Hematopoietic multipotent progenitor cell treated with erythropoietin and hydrocortisone succinate and interleukin-3 and kit ligand, for 8 days (in vitro differentiated cells): ENCODE measurements around the gene DDI1.

Experiments used
- DNase-seq: peaks from one replicate; pipeline ENCODE4 v3.0.0-alpha.2; 2015

Gene DDI1

GRCh38 chr11:104036588-104036987, at the start of gene DDI1:
DDI1 (plus strand) TSS chr11:104036640; CDS start chr11:104036823, 183 bp downstream.
- DNase-seq = no peak

- no peak for DNase-seq
These were observed 48.5 kb upstream of the DDI1 start for GRCh38 chr11:103987629-103988594.

GRCh38 chr11:103988595-103988969, 47.9 kb upstream of the DDI1 start:
- DNase-seq = no peak

GRCh38 chr11:103993507-103993906, 42.9 kb upstream of the DDI1 start:
- no peak for DNase-seq

GRCh38 chr11:103994094-103994493, 42.3 kb upstream of the DDI1 start:
- DNase-seq = no peak

- no peak for DNase-seq
These were observed 41.9 kb upstream of the DDI1 start for GRCh38 chr11:103994518-103994917.

- no peak for DNase-seq
These were observed 40.5 kb upstream of the DDI1 start for GRCh38 chr11:103995896-103996295.

- no peak for DNase-seq
These were observed 39.4 kb upstream of the DDI1 start for GRCh38 chr11:103997082-103997481.

GRCh38 chr11:103998826-103999508, 37.5 kb upstream of the DDI1 start:
- DNase-seq = no peak

GRCh38 chr11:104000798-104001197, 35.6 kb upstream of the DDI1 start:
- DNase-seq = no peak

- no peak for DNase-seq
These were observed 34.8 kb upstream of the DDI1 start for GRCh38 chr11:104001561-104002056.

GRCh38 chr11:104003491-104003890, 32.9 kb upstream of the DDI1 start:
- DNase-seq = no peak

- DNase-seq = no peak
These were observed 31.1 kb upstream of the DDI1 start for GRCh38 chr11:104005234-104005855.

GRCh38 chr11:104009744-104010143, 26.7 kb upstream of the DDI1 start:
- no peak for DNase-seq

GRCh38 chr11:104011044-104011443, 25.4 kb upstream of the DDI1 start:
- DNase-seq = no peak

- DNase-seq = no peak
These were observed 20.6 kb upstream of the DDI1 start for GRCh38 chr11:104015649-104016415.

GRCh38 chr11:104024572-104024971, 11.9 kb upstream of the DDI1 start:
- DNase-seq = no peak

- DNase-seq = no peak
These were observed 7.8 kb upstream of the DDI1 start for GRCh38 chr11:104028476-104029263.

GRCh38 chr11:104033134-104033533, 3.3 kb upstream of the DDI1 start:
- DNase-seq = no peak

- no peak for DNase-seq
These were observed 2.9 kb upstream of the DDI1 start for GRCh38 chr11:104033561-104033960.

GRCh38 chr11:104036995-104037394, 555 bp downstream of the DDI1 start:
- DNase-seq = no peak

- no peak for DNase-seq
These were observed 5.4 kb downstream of the DDI1 start for GRCh38 chr11:104041792-104042191.
